ENCODE data around the gene SLC45A2.

SLC45A2 gene

GRCh38 chr5:33903118-33903517 is 81.4 kb downstream of the SLC45A2 start:
- TF ChIP-seq CTCF (IDR thresholded peaks at IDR 0.05; ENCODE audit: low read depth, low read length) = no peak
- H3K4me3 ChIP-seq (ENCODE audit: low read depth, low read length) = no peak overlapping the region

GRCh38 chr5:33901156-33901555 is 83.3 kb downstream of the SLC45A2 start:
- TF ChIP-seq CTCF (IDR thresholded peaks at IDR 0.05; ENCODE audit: low read depth, low read length) = no peak
- H3K4me3 ChIP-seq (ENCODE audit: low read depth, low read length) = no peak overlapping the region
